Measurements from ENCODE around the gene AMZ2.
"Not testable (repeated sequence)": the region's sequence is repeated elsewhere in the genome, so short reads cannot be mapped to it uniquely, and the experiment has no call there.

Gene AMZ2

DNA sequence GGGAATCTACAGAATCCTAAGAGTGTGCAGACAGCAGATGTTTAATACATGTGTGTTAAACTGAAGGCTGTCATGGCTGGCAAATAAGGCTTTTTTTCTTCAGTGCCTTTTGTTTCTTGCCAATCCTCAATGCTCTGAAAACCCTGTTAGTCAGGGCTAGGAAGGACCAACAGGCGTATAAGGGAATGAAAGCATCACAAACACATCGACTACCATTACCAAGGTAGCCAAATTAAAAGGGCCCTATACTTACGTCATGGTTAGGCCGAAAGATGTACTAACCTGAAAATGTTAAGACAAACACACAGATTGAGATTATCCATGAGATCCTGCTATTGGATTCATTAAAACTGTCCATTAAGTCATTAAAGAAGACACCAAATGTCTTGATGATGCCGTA is 30.0 kb downstream of the AMZ2 start:
- no peak for DNase-seq (ENCODE audit: low read depth in 2 of 2)
- no peak overlapping the region for H3K4me3 ChIP-seq (replicated peaks in 1 of 2; ENCODE audit: low read depth in 2 of 2, low read length in 2 of 2)
- no peak for TF ChIP-seq CTCF (IDR thresholded peaks at IDR 0.05; ENCODE audit: low read depth, low read length)

GRCh38 chr17:68281965-68282364 is 34.1 kb downstream of the AMZ2 start:
- not testable (repeated sequence) for H3K4me3 ChIP-seq (replicated peaks in 1 of 2; ENCODE audit: low read depth in 2 of 2, low read length in 2 of 2); DNase-seq (ENCODE audit: low read depth in 2 of 2)

GRCh38 chr17:68288375-68288774 is 40.5 kb downstream of the AMZ2 start:
- no peak for TF ChIP-seq CTCF (IDR thresholded peaks at IDR 0.05; ENCODE audit: low read depth, low read length)
- no peak overlapping the region for H3K4me3 ChIP-seq (replicated peaks in 1 of 2; ENCODE audit: low read depth in 2 of 2, low read length in 2 of 2)
- peak in 1 of 2 donors; percentile 36 for DNase-seq (ENCODE audit: low read depth in 2 of 2)

DNA sequence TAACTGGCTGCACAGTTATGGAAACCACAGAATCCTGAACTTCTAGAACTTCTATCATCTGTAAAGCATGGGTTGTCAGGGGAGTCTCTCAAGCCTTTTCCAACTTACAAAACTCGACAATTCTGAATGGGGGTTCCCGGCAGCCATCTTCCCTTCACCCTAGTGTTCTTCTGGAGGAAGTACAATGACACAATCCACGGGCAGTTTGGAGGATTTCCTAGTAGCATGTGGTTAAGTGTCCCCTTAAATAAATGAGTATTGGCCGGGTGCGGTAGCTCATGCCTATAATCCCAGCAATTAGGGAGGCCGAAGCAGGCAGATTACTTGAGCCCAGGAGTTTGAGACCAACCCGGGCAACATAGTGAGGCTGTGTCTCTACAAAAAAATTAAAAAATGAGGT is 41.0 kb downstream of the AMZ2 start:
- no peak overlapping the region for H3K4me3 ChIP-seq (replicated peaks in 1 of 2; ENCODE audit: low read depth in 2 of 2, low read length in 2 of 2)
- TF ChIP-seq CTCF (IDR thresholded peaks at IDR 0.05; ENCODE audit: low read depth, low read length): no peak
- no peak for DNase-seq (ENCODE audit: low read depth in 2 of 2)

DNA sequence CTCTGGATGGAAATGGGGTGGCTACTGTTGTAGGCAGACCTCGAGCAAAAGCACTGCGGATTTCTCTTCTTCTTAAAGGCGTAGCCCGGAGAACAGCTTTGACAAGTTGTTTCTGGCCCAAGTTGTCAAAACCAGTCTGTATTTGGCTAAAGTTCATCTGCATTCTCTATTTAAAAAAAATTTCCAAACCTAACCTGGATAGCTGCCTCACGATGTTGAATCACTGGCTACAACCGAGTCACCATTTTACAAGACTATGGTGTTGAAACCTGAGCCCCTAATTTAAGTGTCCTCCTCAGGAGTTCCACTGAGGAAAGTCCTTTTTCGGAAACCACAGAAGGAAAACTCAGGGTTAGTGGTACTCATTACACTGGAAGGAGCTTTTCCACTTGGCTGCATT is 41.6 kb downstream of the AMZ2 start:
- TF ChIP-seq CTCF (IDR thresholded peaks at IDR 0.05; ENCODE audit: low read depth, low read length): no peak
- H3K4me3 ChIP-seq (replicated peaks in 1 of 2; ENCODE audit: low read depth in 2 of 2, low read length in 2 of 2): no peak overlapping the region
- DNase-seq (ENCODE audit: low read depth in 2 of 2): no peak

DNA sequence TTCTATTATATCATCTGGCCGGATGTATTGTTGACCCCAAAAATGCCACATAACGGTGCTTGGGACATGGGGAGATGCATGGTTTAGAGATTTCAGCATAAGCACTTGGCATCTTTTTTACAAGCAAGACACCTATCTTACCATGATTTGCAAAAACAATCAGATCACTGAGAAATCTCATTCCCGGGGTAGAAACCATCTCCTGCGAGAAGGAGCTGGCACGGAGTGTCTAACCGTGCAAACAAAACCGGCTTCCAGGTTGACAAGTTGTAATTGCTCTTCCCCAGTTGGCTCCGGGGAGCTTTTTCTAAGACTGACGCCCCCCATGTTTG is 42.1 kb downstream of the AMZ2 start:
- no peak for TF ChIP-seq CTCF (IDR thresholded peaks at IDR 0.05; ENCODE audit: low read depth, low read length)
- H3K4me3 ChIP-seq (replicated peaks in 1 of 2; ENCODE audit: low read depth in 2 of 2, low read length in 2 of 2): peak overlapping the region in 1 of 2 donors; percentile 66
- DNase-seq (ENCODE audit: low read depth in 2 of 2): no peak

GRCh38 chr17:68290268-68290954 is 42.6 kb downstream of the AMZ2 start:
- no peak for TF ChIP-seq CTCF (IDR thresholded peaks at IDR 0.05; ENCODE audit: low read depth, low read length)
- DNase-seq (ENCODE audit: low read depth in 2 of 2): no peak
- H3K4me3 ChIP-seq (replicated peaks in 1 of 2; ENCODE audit: low read depth in 2 of 2, low read length in 2 of 2): peak overlapping the region; percentile 31 to 66
